Activated CD4-positive, alpha-beta T cell treated with anti-CD3 and anti-CD28 coated beads, Interleukin-2, amount 10 ng/mL, durations not matched to agents 7 days and 5 days (primary cell): ENCODE results near the gene SEC14L5. TPM values are rescaled to one million over a fixed set of nuclear protein-coding genes. Genes with fewer than 3 reads are reported as not detected.
A peak's percentile ranks its signal among the peaks of the same experiment; 100 is the strongest.

Source experiments
- CTCF ChIA-PET: fragments of 350-600 bp; sonication (Branson Sonifier 250); formaldehyde crosslinking; loops from one replicate; lab custom pipeline; 2021; ENCODE audit warnings: antibody characterized with exemption; lab: Charles Lee
- POLR2A ChIA-PET: fragments of 350-600 bp; sonication (Branson Sonifier 250); formaldehyde crosslinking; loops from one replicate; lab custom pipeline; 2021; ENCODE audit warnings: antibody characterized with exemption; lab: Charles Lee
- DNase-seq: peaks from one replicate; pipeline ENCODE4 v3.0.0-alpha.2; 2020
- H3K27ac Mint-ChIP-seq: one replicate; pipeline ENCODE4 v1.8.0; 2021; ENCODE audit warnings: mild to moderate bottlenecking, moderate library complexity, mixed read lengths
- H3K27me3 Mint-ChIP-seq: one replicate; pipeline ENCODE4 v1.8.0; 2021; ENCODE audit warnings: mixed read lengths
- H3K36me3 Mint-ChIP-seq: one replicate; pipeline ENCODE4 v1.8.0; 2021; ENCODE audit warnings: low read depth, mixed read lengths
- H3K4me1 Mint-ChIP-seq: one replicate; pipeline ENCODE4 v1.8.0; 2021; ENCODE audit warnings: mixed read lengths
- H3K4me3 Mint-ChIP-seq: one replicate; pipeline ENCODE4 v1.8.0; 2021; ENCODE audit warnings: mild to moderate bottlenecking, moderate library complexity, mixed read lengths
- H3K9me3 Mint-ChIP-seq: one replicate; pipeline ENCODE4 v1.8.0; 2021; ENCODE audit warnings: mixed read lengths
- total RNA-seq, 2 experiments: library from RNA; stranded (reverse); gene quantifications; one replicate each; pipeline ENCODE4 v1.2.3, GENCODE V29; 2021

Gene SEC14L5
- total RNA-seq, 2 experiments from 2014 or later = not detected

DNA sequence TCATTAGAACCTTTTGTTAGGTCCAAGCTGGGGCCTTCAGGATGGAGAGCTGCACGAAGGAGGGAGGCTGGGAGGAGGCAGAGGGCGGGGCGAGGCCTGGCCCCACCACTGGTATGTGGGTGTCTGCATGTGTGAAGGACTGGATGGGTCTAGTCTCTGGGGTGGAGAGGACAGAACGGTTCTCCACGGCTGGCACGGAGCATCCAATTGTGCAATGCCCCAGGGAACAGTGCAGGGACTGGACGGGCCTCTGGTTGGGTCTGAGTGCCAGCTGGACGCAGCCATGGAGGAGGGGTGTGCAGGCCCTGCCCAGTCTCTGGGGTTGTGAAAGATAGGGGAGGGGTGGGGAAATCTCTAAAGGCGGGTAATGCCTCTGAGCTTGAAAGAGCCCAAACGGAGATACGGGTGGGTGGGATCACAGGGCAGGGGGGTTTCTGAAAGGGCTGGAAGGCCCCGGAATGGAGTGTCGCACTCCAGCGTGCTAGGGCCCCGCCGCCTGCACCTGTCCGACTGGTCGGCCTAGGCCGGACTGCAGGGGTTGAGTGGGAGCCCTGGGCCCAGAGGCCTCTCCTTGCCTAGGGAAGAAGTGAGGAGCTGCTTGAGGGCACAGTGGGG lies 22.8 kb upstream of the SEC14L5 start:
- CTCF ChIA-PET = no interaction called here
- no peaks in the 10 kb centered on the region for H3K36me3 Mint-ChIP-seq
- no peak for DNase-seq
- no peak overlapping the region for H3K4me3 Mint-ChIP-seq
- H3K4me1 Mint-ChIP-seq = peaks cover 4% of the 10 kb centered on the region
- H3K27me3 Mint-ChIP-seq = peaks cover 30% of the 10 kb centered on the region
- no peak overlapping the region for H3K27ac Mint-ChIP-seq
- H3K9me3 Mint-ChIP-seq = no peaks in the 10 kb centered on the region
- POLR2A ChIA-PET = no interaction called here

DNA sequence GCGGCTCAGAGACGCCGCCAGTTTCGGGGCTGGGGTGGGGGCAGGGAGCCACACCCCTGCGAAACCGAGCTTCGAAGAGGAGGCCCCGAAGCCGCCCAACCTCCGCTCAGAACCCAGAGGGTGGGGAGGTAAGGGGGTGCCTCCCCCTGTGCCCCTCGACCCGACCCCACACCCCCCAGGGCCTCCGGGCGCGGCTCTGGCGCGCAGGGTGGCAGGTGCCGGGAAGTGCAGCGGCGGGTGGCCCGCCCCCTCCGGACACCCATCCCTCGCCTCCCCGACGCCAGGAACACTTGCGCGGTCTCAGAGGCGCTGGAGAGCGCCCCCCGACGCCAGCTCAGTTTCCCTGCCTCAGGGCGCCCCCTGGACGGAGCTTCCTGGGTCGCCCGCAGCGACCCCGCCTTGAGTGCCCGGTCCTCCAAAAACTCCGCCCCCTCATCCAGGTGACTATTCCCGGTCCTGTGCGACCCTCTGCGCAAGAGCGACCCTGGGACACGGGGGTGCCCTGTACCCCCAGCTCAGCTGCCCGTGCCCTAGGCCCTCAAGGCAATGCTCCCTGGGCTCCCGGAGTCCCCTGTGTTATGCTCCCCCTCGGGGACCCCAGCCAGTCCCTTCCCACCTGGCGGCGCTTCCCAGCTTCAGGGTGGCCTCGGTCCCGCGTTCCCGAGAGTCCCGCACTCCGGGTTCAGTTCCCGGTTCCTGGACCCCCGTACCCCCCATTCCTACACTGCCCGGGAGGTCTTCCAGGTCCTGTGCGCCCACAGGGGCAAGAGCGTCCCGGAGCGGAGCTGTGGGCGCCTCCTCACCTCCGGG lies 21.7 kb upstream of the SEC14L5 start:
- CTCF ChIA-PET = interaction anchor here (1.5 kb wide), 1 partner anchor 430 kb away, joined by 3 read pairs; no protein-coding TSS in a partner anchor
- H3K4me3 Mint-ChIP-seq = peak overlapping the region; percentile 44

DNA sequence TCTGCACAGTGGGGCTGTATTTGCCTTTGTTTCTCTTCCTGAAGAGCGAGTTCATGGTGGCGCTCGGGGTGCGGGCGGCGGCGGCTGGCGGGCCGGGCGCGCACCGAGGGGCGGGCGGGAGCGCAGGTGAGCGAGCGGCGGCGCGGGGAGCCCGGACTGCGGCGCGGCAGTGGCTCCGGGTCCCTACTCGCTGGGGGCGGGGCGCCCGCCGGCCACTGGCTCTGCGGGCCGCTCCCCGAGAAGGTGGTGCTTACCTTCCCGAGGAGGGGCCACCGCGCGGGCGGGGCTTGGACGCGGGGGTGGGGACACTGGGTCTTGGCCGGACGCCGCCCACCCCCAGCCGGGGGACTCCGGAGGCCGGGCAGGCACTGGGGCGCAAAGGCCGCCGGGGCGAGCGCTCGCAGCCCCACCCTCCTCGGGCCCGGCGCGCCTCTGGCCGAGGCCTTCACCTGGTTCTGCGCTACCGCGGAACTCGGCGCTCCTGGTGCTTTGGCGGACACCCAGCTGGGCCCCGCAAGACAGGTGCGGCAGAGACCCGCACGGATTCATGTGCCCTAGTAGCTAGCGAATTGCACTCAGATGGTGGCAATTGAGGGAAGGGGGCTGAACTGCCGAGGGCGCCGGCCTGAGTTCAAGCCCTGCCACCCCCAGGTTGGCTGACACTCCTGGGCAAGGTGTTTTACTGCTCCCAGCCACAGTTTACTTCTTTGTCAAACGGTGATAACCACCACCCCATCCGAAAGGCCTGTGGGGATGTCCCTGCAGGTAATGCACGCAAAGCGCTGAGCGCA lies 20.9 kb upstream of the SEC14L5 start, which contains the start of gene PPL:
TSS of gene PPL (minus strand) at position 158 of the 791 bp plus-strand sequence. CDS start at position 55, 103 bp downstream.
- H3K27me3 Mint-ChIP-seq = peaks cover 33% of the 10 kb centered on the region
- H3K4me3 Mint-ChIP-seq = peak within 1 kb of the TSS; percentile 44
- H3K27ac Mint-ChIP-seq = no peak within 1 kb of the TSS
- no peak for DNase-seq
- no peaks in the 10 kb centered on the region for H3K9me3 Mint-ChIP-seq
- no peaks in the 10 kb centered on the region for H3K36me3 Mint-ChIP-seq
- ChIA-PET POLR2A (no interaction called here), CTCF (interaction anchor here (1.5 kb wide), 1 partner anchor 431 kb away, joined by 3 read pairs; no protein-coding TSS in a partner anchor)
- peaks cover 4% of the 10 kb centered on the region for H3K4me1 Mint-ChIP-seq

More for the DNA sequence above, 21.7 kb upstream of the SEC14L5 start:
- H3K9me3 Mint-ChIP-seq = no peaks in the 10 kb centered on the region
- H3K27ac Mint-ChIP-seq = no peak overlapping the region
- DNase-seq = no peak
- POLR2A ChIA-PET = no interaction called here
- peaks cover 4% of the 10 kb centered on the region for H3K4me1 Mint-ChIP-seq
- H3K36me3 Mint-ChIP-seq = no peaks in the 10 kb centered on the region
- H3K27me3 Mint-ChIP-seq = peaks cover 33% of the 10 kb centered on the region

DNA sequence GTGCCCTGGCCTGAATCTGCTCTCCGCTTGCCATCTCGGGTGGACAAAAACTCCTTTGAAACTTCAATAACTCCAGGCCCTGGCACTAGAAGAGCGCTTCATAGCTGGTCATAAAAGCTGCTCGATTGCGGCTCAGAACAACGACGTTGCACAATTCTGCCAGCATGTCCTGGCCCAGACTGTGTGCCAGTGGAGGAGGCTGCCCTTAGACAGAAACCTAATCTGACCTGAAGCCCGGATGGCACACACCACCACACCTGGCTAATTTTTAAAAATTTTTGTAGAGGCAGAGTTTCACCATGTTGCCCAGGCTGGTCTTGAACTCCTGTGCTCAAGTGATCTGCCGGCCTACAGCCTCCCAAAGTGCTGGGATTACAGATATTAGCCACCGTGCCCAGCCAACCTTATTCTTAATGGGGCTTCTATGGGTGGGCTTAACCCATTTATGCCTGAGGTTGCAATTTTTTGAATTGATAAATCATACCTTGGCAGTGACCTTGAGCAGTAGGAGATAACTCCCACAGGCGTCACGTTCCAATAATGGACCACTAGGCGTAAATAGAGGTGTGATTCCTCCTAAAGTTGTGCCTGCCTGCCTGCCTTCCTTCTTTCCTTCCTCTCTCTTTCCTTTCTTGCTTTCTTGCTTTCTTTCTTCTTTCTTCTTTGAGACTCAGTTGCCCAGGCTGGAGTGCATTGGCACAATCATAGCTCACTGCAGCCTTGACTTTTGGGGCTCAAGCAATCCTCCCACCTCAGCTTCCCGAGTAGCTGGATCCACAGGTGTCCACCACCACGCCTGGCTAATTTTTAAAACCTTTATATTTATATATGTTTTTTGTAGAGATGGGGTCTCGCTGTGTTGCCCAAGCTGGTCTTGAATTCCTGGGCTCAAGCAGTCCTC lies 20.1 kb upstream of the SEC14L5 start:
- CTCF ChIA-PET = no interaction called here
- H3K36me3 Mint-ChIP-seq = no peaks in the 10 kb centered on the region
- H3K9me3 Mint-ChIP-seq = no peaks in the 10 kb centered on the region
- peaks cover 4% of the 10 kb centered on the region for H3K4me1 Mint-ChIP-seq
- DNase-seq = no peak
- H3K27ac Mint-ChIP-seq = no peak overlapping the region
- H3K27me3 Mint-ChIP-seq = peaks cover 33% of the 10 kb centered on the region
- H3K4me3 Mint-ChIP-seq = no peak overlapping the region
- POLR2A ChIA-PET = no interaction called here

DNA sequence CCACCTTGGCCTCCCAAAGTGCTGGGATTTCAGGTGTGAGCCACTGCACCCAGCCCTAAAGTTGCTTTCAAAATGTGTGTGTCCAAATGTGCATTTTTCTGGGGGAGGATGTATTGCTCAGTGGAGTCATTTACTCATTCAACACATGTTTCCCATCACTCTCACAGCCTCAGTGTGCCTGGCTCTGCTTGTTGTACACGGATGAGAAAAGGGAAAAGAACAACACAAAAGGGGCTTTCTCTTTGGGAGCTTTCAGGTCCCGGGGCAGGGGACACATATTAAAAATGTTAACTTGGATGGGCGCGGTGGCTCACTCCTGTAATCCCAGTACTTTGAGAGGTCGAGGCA lies 19.5 kb upstream of the SEC14L5 start:
- no peak overlapping the region for H3K4me3 Mint-ChIP-seq
- POLR2A ChIA-PET = no interaction called here
- H3K27me3 Mint-ChIP-seq = peaks cover 33% of the 10 kb centered on the region
- no peaks in the 10 kb centered on the region for H3K36me3 Mint-ChIP-seq
- DNase-seq = no peak
- peaks cover 4% of the 10 kb centered on the region for H3K4me1 Mint-ChIP-seq
- no peaks in the 10 kb centered on the region for H3K9me3 Mint-ChIP-seq
- no peak overlapping the region for H3K27ac Mint-ChIP-seq
- CTCF ChIA-PET = interaction anchor here (0.7 kb wide), 1 partner anchor 509 kb away, joined by 4 read pairs; no protein-coding TSS in a partner anchor

DNA sequence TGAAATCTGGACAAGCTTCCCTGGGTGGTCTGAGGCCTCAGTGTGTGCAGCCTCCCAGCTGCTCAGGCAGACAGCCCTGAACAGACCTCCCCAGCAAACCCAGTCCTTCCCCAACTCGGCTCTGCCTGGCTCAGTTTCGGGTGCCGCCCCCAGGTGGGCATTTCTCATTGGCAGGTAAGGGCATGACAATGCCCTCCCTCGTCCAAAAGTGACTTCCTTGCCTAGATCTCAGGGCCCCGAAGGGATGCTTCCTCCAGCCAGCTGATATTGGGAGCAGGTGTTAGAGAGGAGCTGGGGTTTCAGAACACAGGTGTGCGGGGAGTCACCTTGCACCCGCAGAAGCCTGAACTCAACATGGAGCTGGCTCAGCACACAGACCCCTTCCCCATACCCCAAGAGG lies 17.4 kb upstream of the SEC14L5 start:
- ChIA-PET POLR2A (no interaction called here), CTCF (no interaction called here)
- H3K27me3 Mint-ChIP-seq = peaks cover 23% of the 10 kb centered on the region
- no peaks in the 10 kb centered on the region for H3K36me3 Mint-ChIP-seq
- H3K4me3 Mint-ChIP-seq = no peak overlapping the region
- H3K4me1 Mint-ChIP-seq = peaks cover 2% of the 10 kb centered on the region
- DNase-seq = no peak
- no peak overlapping the region for H3K27ac Mint-ChIP-seq
- no peaks in the 10 kb centered on the region for H3K9me3 Mint-ChIP-seq

DNA sequence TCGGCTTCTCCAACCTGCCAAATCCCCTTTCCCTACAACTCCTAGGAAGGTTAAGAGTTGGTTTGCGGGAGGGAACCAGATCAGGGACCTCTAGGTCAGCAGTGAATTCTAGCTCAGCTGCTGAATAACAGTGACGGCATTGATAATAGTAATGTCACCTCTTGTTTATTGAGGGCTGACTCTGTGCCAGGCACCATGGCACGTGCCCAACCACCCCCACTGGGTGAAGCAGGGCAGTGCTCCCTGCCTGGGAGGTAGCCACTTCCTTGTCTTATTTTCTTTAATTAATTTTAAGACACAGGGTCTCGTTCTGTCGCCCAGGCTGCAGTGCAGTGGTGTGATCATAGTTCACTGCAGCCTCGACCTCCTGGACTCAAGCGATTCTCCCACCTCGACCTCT lies 15.6 kb upstream of the SEC14L5 start:
- H3K4me3 Mint-ChIP-seq = no peak overlapping the region
- H3K27me3 Mint-ChIP-seq = peaks cover 14% of the 10 kb centered on the region
- H3K4me1 Mint-ChIP-seq = no peaks in the 10 kb centered on the region
- no peaks in the 10 kb centered on the region for H3K36me3 Mint-ChIP-seq
- ChIA-PET CTCF (no interaction called here), POLR2A (no interaction called here)
- no peaks in the 10 kb centered on the region for H3K9me3 Mint-ChIP-seq
- DNase-seq = no peak
- no peak overlapping the region for H3K27ac Mint-ChIP-seq

DNA sequence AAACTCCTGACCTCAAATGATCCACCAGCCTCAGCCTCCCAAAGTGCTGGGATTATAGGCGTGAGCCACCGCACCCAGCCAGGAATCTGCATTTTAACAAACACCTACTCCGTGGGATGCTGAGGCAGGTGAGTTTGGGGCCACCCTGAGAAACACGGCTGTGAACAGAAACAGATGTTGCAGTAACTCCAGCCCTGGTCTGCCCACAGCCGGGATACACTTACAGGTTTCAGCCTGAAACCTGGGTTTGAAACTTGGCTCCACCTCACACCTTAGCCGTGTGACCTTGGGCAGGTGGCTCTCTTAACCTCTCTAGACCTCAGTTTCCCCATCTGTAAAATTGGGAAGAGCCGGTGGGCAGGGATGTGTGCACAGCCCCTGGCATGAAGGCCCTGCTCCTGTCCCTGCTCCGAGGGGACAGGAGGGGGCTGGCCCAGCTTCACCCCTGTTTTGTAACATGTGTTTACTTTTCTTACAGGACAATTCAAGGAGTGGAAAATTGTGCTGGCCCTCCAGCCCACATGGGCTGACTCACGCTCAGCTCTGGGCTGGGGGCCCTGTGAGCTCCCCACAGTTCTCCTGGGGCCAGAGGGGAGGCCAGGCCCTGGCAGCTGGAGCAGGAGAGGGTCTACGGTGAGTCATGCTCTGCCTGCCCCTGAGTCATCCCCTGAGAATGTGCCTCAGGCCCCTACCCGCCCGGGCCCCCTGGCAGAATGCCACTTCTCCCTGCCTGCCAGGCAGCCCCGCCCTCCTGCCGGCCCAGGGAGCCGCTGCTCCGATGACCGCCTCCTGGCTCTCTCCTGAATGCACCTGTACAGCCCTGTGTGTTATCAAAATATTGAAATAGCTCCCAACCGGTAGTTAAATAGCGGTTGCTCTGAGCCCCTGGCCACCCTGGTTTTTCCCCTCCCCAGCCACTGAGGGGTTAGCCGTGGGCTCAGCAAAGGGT lies 13.5 kb upstream of the SEC14L5 start:
- POLR2A ChIA-PET = no interaction called here
- H3K9me3 Mint-ChIP-seq = no peaks in the 10 kb centered on the region
- CTCF ChIA-PET = interaction anchor here (0.5 kb wide), 1 partner anchor 138 kb away, joined by 4 read pairs; no protein-coding TSS in a partner anchor
- no peaks in the 10 kb centered on the region for H3K4me1 Mint-ChIP-seq
- no peaks in the 10 kb centered on the region for H3K36me3 Mint-ChIP-seq
- H3K4me3 Mint-ChIP-seq = no peak overlapping the region
- no peak for DNase-seq
- H3K27me3 Mint-ChIP-seq = peaks cover 3% of the 10 kb centered on the region
- no peak overlapping the region for H3K27ac Mint-ChIP-seq

DNA sequence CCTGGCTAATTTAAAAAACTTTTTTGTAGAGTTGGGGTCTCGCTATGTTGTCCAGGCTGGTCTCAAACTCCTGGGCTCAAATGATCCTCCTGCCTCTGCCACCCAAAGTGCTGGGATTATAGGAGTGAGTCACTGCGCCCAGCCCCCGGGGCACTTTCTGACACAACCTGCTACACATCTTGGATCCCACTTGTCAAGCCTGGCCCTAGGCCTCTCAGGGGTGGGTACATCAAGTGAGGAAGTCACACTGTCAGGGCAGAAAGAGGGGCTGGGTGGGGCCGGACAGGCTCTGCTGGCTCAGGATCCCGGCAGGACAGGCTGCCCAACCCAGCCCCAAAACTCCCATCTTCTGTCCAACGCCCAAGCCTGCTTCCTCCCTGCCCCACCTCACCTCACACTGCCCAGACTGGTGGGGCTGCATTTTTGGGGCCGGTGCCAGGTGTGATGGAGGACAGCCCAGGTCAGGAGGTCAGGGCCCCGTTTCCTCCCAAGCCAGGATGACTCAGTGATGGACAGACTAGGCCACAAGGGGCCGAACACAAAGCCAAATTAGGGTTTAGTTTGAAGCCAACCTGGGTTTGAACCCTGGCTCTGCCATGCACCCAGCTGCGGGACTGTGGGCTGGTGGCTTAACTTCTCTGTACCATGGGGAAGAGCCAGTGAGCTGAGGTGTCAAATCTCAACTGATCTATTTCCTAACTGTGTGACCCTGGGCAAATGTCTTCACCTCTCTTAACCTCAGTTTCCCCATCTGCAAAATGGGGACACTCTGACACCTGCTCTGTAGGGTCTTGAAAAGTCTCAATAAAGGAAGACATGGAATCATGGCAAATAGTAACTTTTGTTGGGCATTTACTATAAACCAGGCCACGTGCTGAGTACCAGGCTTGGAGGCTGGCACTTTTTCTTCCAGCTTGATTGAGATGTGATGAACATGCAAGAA lies 12.3 kb upstream of the SEC14L5 start:
- CTCF ChIA-PET = no interaction called here
- no peak overlapping the region for H3K4me3 Mint-ChIP-seq
- peaks cover 3% of the 10 kb centered on the region for H3K27me3 Mint-ChIP-seq
- no peaks in the 10 kb centered on the region for H3K9me3 Mint-ChIP-seq
- POLR2A ChIA-PET = no interaction called here
- no peaks in the 10 kb centered on the region for H3K36me3 Mint-ChIP-seq
- no peak overlapping the region for H3K27ac Mint-ChIP-seq
- DNase-seq = no peak
- no peaks in the 10 kb centered on the region for H3K4me1 Mint-ChIP-seq

DNA sequence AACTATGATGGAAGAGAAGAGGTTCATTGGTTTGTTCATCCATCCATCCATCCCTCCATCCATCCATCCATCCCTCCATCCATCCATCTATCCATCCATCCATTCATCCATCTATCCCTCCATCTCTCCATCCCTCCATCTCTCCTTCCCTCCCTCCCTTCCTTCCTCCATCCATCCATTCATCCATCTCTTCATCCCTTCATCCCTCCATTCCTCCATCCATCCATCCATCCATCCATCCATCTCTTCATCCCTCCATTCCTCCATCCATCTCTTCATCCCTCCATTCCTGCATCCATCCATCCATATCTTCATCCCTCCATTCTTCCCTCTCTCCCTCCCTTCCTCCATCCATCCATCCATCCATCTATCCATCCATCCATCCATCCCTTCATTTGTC lies 11.2 kb upstream of the SEC14L5 start:
- Mint-ChIP-seq H3K4me3 (no peak overlapping the region), H3K9me3 (no peaks in the 10 kb centered on the region), H3K36me3 (no peaks in the 10 kb centered on the region), H3K27ac (no peak overlapping the region), H3K4me1 (no peaks in the 10 kb centered on the region), H3K27me3 (no peaks in the 10 kb centered on the region)
- ChIA-PET CTCF (interaction anchor here (0.6 kb wide), 1 partner anchor 1170 kb away, joined by 3 read pairs; no protein-coding TSS in a partner anchor), POLR2A (no interaction called here)
- no peak for DNase-seq
